Measurements from ENCODE around the gene SRRT.
"Not testable (repeated sequence)": the region's sequence is repeated elsewhere in the genome, so short reads cannot be mapped to it uniquely, and the experiment has no call there.

The SRRT gene

DNA sequence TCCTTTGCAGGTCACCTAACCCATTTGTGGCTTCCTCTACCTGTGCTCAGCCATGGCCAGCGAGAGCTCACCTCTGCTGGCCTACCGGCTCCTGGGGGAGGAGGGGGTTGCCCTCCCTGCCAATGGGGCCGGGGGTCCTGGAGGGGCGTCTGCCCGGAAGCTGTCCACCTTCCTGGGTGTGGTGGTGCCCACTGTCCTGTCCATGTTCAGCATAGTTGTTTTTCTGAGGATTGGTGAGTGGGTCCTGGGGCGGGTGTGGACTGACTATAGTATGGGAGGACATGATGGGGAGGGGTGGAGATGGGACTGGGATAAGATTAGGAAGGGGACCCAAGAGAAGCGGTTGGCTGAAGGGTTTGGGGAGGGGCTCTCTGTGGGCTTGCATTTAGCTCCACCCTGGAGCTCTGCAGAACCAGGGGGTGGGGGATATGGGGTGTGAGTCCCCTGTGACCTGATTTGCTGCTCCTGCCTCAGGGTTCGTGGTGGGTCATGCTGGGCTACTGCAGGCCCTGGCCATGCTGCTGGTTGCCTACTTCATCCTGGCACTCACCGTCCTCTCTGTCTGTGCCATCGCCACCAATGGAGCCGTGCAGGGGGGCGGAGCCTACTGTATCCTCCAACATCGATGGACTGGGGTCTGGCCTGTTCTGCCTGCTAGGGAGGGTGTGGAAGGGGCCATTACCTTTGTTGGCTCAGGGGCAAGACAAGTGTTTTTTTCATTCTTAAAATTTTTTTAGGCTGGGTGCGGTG lies 20.6 kb upstream of the SRRT start:
- no peak for DNase-seq (ENCODE audit: low read depth in 3 of 3)

DNA sequence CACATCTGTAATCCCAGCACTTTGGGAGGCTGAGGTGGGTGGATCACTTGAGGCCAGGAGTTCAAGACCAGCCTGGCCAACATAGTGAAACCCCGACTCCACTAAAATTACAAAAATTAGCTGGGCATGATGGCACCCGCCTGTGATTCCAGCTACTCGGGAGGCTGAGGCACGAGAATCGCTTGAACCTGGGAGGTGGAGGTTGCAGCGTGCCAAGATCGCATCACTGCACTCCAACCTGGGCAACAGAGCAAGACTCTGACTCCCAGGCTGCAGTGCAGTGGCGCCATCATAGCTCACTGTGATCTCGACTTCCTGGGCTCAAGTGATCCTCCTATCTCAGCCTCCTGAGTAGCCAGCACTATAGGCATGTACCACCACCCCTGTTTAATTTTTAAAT lies 20.0 kb upstream of the SRRT start:
- DNase-seq (ENCODE audit: low read depth in 3 of 3) = not testable (repeated sequence)

DNA sequence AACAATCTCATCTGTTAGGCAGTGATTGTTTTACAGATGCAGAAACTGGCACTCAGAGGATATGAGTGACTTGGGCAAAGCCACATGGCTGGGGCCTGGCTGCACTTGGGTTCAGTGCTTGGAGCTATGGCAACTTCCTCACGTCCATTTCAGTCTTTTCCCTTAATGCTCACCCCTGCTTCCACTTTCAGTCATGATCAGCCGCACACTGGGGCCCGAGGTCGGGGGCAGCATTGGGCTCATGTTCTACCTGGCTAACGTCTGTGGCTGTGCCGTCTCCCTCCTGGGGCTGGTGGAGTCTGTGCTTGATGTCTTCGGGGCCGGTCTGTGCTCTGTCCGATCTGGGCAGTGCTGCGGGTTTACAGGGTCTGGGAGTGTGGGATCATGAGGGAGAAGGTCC lies 19.4 kb upstream of the SRRT start:
- DNase-seq (ENCODE audit: low read depth in 3 of 3) = no peak

DNA sequence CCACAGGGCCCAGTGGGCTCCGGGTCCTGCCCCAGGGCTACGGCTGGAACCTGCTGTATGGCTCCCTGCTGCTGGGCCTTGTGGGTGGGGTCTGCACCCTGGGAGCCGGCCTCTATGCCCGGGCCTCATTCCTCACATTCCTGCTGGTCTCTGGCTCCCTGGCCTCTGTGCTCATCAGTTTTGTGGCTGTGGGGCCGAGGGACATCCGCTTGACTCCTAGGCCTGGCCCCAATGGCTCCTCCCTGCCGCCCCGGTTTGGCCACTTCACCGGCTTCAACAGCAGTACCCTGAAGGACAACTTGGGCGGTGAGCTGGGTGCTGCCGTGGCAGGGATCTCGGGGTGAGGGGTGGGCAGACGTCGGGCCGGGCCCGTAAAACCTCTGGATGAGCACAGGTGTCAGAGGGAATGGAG lies 18.0 kb upstream of the SRRT start:
- no peak for DNase-seq (ENCODE audit: low read depth in 3 of 3)

DNA sequence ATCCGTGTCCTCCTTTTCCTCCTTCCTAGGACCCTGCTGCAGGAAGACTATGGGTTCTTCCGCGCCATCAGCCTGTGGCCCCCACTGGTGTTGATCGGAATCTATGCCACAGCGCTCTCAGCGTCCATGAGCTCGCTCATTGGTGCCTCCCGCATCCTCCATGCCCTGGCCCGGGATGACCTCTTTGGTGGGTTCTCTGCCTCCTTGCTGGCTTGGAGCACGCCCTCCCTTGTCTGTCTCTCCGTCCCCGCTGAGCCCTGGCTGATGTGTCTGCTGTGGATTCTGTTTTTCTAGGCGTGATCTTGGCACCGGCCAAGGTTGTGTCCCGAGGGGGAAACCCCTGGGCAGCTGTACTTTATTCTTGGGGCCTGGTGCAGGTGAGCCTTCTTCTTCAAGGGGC lies 15.0 kb upstream of the SRRT start:
- no peak for DNase-seq (ENCODE audit: low read depth in 3 of 3)

DNA sequence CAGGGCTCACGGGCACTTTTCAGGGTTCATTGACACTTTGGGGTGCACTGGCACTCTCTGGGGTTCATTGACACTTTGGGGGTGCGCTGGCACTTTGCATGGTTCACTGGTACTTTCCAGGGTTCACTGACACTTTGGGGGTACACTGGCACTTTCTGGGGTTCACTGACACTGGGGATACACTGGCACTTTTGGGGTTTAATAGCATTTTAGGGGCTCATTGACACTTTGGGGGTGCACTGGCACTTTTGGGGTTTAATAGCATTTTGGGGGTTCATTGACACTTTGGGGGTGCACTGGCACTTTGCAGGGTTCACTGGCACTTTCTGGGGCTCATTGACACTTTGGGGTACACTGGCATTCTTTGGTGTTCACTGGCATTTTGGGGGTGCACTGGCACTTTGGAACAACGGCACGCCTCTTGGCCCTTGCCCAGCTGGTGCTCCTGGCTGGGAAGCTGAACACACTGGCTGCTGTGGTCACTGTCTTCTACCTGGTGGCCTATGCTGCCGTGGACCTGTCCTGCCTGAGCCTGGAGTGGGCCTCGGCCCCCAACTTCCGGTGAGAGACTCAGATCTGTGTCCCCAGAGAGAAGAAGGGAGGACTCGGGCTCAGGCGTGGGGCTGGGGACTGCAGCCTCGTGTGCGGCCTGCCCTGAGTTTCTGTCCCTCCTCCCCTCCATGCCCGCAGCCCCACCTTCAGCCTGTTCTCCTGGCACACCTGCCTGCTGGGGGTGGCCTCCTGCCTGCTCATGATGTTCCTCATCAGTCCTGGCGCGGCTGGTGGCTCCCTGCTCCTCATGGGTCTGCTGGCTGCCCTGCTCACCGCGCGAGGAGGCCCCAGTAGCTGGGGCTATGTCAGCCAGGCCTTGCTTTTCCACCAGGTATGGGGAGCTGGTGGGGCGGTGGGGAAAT lies 13.9 kb upstream of the SRRT start:
- no peak for DNase-seq (ENCODE audit: low read depth in 3 of 3)

DNA sequence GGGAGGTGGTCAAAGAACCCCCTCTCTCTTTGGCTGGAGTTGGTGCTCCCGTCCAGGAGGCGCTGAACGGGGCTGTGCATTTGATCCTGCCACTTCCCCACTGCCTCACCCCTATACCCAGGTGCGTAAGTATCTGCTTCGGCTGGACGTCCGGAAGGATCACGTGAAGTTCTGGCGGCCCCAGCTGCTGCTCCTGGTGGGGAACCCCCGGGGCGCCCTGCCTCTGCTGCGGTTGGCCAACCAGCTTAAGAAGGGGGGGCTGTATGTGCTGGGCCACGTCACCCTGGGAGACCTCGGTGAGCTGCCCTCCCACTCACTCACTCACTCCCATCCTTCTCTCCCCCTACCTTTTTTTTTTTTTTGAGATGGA lies 13.3 kb upstream of the SRRT start:
- no peak for DNase-seq (ENCODE audit: low read depth in 3 of 3)

DNA sequence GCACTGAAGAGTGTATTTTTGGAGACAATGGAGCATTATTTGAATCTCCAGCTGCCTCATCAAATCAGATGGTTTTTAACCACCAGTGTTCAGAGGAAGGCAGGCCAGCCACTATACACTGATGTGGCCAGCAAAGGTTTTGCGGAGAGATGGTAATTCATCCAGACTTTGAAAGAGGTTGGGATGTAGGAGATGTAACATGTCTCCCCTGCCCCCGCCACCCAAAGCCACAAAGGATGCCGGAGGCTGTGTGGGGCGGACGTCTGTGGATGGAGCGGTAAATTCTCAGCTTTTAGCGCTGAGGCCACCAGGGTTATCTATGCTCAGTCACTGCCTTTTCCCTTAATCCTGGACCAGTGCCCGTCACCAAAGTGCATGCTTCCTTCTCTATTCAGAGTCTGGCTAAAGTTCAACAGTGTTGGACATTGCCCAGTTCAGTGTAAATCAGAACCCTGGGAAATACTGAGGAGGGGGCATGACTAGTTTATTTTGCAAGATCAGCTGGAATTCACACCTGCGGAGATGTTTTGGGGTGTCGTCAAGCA lies 11.4 kb upstream of the SRRT start:
- DNase-seq (ENCODE audit: low read depth in 3 of 3) = no peak

DNA sequence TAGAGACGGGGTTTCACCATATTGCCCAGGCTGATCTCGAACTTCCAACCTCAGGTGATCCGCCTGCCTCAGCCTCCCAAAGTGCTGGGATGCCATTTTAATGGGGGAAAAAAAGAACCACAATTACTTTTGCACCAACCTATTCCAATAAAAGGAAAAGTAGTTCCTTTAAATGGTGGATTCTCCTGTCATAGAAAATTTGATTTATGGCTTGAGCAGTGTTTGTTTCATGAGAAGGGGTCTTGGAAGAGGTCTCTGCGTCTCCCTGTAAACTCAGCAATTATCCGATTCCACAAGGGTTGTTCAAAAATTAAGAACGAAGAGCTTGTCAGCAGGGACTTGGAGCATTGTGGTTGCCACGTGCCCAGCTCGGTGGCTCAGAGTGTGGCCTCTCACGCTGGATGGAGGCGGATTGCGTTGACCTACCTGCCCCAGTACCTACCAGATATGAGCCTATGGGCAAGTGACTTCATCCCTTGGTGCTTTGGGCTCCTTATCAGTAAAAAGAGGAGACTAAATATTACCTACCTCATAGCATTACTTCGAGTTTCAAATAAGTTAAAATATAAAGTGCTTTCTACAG lies 10.5 kb upstream of the SRRT start:
- DNase-seq (ENCODE audit: low read depth in 3 of 3) = no peak

DNA sequence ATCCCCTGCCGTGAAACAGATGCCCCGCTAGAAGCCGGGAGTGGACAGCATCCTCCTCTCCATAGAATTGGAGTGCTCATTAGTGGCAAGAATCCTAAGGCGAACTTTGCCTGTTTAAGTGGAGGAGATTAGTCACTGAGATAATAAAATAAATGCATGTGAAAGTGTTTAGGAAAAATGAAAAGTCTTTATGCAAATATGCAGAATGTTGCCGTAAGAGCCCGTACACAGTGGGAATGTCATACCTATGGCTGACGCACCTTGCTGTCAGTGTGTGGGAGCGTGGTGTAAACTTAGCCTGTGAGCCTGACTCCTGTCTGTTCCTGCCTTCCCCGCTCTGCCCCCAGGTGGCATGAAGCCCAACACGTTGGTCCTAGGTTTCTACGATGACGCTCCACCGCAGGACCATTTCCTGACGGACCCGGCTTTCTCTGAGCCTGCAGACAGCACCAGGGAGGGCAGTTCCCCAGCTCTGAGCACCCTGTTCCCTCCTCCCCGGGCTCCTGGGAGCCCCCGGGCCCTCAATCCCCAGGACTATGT lies 9.5 kb upstream of the SRRT start:
- no peak for DNase-seq (ENCODE audit: low read depth in 3 of 3)

DNA sequence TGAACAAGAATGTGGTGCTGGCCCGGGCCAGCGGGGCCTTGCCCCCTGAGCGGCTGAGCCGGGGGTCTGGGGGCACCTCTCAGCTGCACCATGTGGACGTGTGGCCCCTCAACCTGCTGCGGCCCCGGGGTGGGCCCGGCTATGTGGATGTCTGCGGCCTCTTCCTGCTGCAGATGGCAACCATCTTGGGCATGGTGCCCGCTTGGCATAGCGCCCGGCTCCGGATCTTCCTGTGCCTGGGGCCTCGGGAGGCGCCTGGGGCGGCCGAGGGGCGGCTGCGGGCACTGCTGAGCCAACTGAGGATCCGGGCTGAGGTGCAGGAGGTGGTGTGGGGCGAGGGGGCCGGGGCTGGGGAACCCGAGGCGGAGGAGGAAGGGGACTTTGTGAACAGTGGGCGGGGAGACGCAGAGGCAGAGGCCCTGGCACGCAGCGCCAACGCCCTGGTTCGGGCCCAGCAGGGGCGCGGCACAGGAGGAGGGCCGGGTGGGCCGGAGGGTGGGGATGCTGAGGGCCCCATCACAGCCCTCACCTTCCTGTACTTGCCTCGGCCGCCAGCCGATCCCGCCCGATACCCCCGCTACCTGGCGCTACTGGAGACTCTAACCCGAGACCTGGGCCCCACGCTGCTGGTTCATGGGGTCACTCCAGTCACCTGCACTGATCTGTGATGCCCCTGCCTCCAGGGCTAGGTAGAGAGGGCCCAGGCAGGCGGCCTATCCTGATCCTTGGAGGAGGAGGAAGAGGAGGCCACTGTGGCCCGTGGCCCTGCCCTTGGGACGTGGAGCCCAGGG lies 8.8 kb upstream of the SRRT start:
- peak in 1 of 3 experiments; percentile 40 for DNase-seq (ENCODE audit: low read depth in 3 of 3)

DNA sequence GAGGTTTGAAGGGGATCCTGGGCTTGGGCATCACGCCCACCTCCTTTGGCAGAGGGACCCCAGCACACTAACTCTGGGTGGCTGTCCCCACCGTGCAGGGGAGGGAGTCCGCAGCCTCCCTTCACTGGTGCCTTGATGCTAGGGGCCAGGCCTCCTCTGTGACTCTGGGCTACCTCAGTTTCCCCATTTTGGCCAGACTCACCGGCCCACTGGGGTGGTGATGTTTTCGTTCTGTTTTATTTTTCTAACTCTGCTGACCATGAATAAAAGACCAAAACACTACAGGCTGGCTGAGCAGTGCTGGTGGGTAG lies 8.2 kb upstream of the SRRT start:
- DNase-seq (ENCODE audit: low read depth in 3 of 3) = no peak

DNA sequence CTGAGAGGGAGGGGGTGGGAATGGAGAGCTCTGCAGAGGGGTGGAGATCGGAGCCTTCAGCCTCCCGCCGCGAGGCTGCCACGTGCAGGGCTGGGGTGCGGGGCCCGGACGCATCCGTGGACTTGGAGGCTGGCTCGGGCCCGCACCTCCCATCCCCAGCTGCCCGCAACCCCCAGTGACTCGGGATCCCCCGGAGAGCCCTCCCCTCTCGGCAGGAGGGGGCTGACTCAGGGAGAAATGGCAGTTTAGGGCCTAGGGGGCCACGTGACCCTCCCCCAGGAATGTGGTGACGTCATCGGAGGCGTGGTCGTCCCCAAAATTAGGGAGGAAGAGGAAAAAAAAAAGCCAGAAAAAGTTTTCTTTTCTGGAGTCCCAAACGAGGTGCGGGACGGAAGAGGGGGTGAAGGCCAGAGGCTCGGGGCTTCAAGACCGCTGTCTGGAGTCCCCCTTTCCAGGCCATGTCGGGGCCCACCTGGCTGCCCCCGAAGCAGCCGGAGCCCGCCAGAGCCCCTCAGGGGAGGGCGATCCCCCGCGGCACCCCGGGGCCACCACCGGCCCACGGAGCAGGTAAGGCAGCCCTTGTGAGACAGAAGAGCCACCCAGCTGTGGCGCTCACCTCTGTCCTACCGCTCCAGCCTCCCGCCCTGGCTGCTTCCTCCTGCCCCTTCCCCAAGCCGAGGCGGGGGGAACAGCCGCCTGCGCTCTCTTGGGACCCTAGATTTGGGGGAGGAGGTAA lies 7.7 kb upstream of the SRRT start, which contains the start of gene TRIP6:
TRIP6 (plus strand) TSS at position 348 of the 736 bp plus-strand sequence; CDS start at position 459, 111 bp downstream.
- DNase-seq (ENCODE audit: low read depth in 3 of 3) = peak; percentile 54 to 71 (median 63)

DNA sequence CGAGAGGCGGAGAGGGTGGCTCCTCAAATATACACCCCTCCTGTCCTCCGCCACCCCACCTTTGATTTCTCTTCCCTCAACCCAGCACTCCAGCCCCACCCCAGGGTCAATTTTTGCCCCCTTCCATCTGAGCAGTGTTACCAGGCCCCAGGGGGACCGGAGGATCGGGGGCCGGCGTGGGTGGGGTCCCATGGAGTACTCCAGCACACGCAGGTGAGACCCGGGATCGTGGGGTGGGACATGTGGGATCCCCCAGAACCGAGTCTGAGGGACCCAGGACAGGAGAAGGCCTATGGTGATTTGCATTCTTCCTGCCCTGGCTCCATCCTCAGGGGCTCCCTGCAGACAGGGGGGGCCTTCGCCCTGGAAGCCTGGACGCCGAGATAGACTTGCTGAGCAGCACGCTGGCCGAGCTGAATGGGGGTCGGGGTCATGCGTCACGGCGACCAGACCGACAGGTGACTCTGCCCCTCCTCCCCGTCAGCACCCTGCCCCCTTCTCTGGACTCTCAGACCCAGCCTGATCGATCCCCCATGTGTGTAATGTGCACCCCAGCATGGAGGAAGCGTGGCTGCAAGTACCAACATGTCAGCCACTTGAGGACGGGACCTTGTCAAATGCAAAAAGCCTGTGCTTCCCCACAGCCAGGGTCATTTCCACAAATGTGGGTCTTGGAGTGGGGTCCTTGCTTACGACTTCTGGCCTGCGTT lies 7.0 kb upstream of the SRRT start:
- DNase-seq (ENCODE audit: low read depth in 3 of 3) = no peak

DNA sequence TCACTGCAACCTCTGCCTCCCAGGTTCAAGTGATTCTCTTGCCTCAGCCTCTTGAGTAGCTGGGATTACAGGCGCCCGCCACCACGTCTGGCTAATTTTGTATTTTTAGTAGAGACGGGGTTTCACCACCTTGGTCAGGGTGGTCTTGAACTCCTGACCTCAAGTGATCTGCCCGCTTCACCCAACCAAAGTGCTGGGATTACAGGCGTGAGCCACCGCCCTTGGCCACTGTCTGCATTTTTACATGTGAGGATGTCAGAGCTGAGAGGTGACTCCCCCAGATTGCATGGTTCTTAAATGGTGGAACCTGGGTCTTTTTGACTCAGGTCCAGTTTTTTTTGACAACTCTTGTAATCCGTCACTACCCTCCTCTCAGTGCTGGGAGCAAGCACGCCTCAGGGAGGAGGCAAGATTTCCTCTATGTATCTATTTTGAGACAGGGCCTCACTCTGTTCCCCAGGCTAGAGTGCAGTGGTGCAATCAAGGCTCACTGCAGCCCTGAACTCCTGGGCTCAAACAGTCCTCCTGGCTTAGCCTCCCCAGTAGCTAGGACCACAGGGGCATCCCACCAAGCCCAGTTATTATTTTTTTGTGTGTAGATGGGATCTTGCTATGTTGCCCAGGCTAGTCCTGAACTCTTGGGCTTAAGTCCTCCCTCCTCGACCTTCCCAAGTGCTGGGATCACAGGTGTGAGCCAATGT lies 1.2 kb upstream of the SRRT start:
- DNase-seq (ENCODE audit: low read depth in 3 of 3) = no peak

DNA sequence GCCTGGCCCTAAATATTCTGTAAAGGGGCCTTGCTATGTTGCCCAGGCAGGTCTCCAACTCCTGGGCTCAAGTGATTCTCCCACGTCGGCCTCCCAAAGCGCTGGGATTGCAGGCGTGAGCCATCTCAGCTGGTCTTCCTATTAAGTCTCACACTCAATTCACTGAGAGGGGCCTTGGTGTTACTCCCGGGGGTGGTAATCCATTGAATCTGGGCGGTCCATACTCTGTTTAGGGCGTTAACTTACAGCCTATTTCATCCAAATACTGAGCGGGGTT lies 665 bp upstream of the SRRT start:
- DNase-seq (ENCODE audit: low read depth in 3 of 3) = no peak

DNA sequence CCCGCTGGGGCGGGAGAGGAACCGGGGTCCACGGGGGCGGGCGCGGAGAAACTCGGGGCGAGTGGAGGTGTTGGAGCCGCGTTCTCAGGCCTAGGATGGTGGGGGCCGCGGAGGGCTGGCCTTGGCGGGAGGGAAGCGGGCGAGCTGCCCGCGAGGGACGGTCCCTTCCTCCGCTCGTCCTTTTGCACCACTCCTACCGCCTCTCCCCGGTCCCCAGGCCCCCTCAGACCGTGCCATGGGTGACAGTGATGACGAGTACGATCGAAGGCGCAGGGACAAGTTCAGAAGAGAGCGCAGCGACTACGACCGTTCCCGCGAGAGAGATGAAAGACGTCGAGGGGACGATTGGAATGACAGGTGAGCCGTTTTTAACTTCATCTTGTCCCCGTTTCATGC lies 451 bp downstream of the SRRT start:
- no peak for DNase-seq (ENCODE audit: low read depth in 3 of 3)

DNA sequence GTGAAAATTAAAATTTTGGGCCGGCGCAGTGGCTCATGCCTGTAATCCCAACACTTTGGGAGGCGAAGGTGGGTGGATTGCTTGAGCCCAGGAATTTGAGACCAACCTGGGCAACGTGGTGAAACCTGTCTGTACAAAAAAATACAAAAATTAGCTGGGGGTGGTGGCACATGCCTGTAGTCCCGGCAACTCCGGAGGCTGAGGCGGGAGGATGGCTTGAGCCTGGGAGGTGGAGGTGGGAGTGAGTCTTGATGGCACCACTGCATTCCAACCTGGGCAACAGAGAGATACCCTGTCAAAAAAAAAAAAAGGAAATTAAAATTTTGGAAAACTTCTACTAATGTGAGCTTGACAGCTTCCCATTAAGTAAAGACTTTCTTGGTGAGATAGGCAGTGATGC lies 3.1 kb downstream of the SRRT start:
- DNase-seq (ENCODE audit: low read depth in 3 of 3) = no peak

DNA sequence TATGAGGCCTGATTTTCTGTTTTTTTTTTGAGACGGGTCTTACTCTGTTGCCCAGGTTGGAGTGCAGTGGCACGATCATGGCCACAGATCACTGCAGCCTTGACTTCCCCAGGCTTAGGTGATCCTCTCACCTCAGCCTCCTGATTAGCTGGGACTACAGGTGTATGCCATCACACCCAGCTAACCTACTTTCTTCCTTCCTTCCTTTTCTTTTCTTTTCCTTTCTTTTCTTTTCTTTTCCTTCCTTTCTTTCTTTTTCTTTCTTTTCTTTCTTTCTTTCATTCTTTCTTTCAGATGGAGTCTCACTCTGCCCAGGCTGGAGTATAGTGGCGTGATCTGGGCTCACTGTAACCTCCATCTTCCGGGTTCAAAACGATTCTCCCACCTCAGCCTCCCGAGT lies 3.8 kb downstream of the SRRT start:
- no peak for DNase-seq (ENCODE audit: low read depth in 3 of 3)

All from stimulated activated CD4-positive, alpha-beta T cell treated with anti-CD3 and anti-CD28 coated beads, TNF-alpha, amount 100 ng/mL, for 24 hours (primary cell).